ENCODE results near the gene XBP1.

DNA sequence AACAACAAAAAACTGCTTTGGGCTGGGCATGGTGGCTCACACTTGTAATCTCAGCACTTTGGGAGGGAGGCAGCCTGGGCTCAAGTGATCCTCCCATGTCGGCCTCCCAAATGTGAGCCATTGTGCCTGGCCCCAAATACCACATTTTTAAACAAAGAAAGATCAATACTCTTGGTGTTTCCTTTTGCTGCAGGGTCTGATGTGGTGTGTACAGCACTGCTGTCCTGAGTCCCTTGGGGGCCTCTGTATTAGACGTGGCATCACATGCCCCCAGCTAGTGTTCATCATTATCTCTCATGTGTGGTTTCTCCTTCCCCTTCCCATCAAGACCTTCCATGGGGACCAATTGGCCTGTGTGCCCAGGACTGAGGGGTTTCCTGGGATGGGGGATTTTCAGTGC is 20.5 kb upstream of the XBP1 start:
- no peak for TF ChIP-seq CTCF (IDR thresholded peaks at IDR 0.05)
- TF ChIP-seq POLR2A (IDR thresholded peaks at IDR 0.05), result no peak

Measured in testis (tissue), 2 donors.